WERI-Rb-1 (cell line): Measurements from ENCODE around the gene RAB20.

Source experiments
- DNase-seq: peaks from one replicate; pipeline ENCODE4 v3.0.0-alpha.2; 2020
- H3K27ac ChIP-seq: fragments of 250-450 bp; sonication (Bioruptor Pico); 2 replicates; pipeline ENCODE4 v1.5.1; 2020; ENCODE audit warnings: mild to moderate bottlenecking, moderate library complexity
- H3K27me3 ChIP-seq: fragments of 250-450 bp; sonication (Bioruptor Pico); 2 replicates; pipeline ENCODE4 v1.5.1; 2021; ENCODE audit warnings: mild to moderate bottlenecking, low read depth, moderate library complexity; ENCODE audit not compliant: insufficient read depth, severe bottlenecking
- H3K36me3 ChIP-seq: fragments of 250-450 bp; sonication (Bioruptor Pico); 2 replicates; pipeline ENCODE4 v1.5.1; 2020; ENCODE audit warnings: mild to moderate bottlenecking, moderate library complexity
- H3K4me3 ChIP-seq: 2 replicates; pipeline ENCODE4 v1.5.1; 2011; ENCODE audit warnings: low read depth, mild to moderate bottlenecking, control low read depth, low read length
- H3K9me3 ChIP-seq: fragments of 250-450 bp; sonication (Bioruptor Pico); 2 replicates; pipeline ENCODE4 v1.5.1; 2021; ENCODE audit warnings: mild to moderate bottlenecking, moderate library complexity; ENCODE audit not compliant: severe bottlenecking
- TF ChIP-seq, protein P1 (sequence below): IDR thresholded peaks from 2 replicates; pipeline ENCODE4 v1.5.1; 2011; ENCODE audit warnings: low read depth, mild to moderate bottlenecking, control low read depth, inconsistent platforms, low read length

The RAB20 gene

DNA sequence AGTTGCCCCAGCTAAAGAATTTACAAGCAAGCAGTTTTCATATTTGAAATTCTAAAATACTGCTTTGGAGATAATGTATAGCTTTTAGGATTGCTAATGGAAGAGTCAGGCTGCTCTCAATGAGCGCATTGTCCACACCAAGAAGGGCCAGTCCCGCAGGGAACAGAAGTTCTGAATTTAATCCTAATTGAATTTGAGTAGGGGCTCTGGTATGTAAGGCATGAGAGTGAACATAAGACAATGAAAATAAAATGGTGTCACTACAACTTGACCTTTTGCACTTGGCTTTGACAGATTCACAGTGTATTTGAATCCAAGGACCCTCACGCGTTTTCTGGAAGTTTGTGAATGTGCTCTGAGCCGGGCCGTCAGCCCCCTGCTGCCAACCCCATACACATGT is 32.6 kb downstream of the RAB20 start:
- Histone ChIP-seq H3K27ac (no peak overlapping the region), H3K4me3 (no peak overlapping the region), H3K27me3 (no peaks in the 10 kb centered on the region), H3K9me3 (no peaks in the 10 kb centered on the region), H3K36me3 (no peaks in the 10 kb centered on the region)
- DNase-seq = no peak
- TF ChIP-seq, protein P1, sequence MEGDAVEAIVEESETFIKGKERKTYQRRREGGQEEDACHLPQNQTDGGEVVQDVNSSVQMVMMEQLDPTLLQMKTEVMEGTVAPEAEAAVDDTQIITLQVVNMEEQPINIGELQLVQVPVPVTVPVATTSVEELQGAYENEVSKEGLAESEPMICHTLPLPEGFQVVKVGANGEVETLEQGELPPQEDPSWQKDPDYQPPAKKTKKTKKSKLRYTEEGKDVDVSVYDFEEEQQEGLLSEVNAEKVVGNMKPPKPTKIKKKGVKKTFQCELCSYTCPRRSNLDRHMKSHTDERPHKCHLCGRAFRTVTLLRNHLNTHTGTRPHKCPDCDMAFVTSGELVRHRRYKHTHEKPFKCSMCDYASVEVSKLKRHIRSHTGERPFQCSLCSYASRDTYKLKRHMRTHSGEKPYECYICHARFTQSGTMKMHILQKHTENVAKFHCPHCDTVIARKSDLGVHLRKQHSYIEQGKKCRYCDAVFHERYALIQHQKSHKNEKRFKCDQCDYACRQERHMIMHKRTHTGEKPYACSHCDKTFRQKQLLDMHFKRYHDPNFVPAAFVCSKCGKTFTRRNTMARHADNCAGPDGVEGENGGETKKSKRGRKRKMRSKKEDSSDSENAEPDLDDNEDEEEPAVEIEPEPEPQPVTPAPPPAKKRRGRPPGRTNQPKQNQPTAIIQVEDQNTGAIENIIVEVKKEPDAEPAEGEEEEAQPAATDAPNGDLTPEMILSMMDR = no peak

- TF ChIP-seq, protein P1 = no peak
- H3K27ac ChIP-seq = no peak overlapping the region
- no peaks in the 10 kb centered on the region for H3K27me3 ChIP-seq
- DNase-seq = no peak
- H3K36me3 ChIP-seq = no peaks in the 10 kb centered on the region
- H3K4me3 ChIP-seq = no peak overlapping the region
- H3K9me3 ChIP-seq = no peaks in the 10 kb centered on the region
These were observed 33.2 kb downstream of the RAB20 start for GRCh38 chr13:110528371-110528770.

DNA sequence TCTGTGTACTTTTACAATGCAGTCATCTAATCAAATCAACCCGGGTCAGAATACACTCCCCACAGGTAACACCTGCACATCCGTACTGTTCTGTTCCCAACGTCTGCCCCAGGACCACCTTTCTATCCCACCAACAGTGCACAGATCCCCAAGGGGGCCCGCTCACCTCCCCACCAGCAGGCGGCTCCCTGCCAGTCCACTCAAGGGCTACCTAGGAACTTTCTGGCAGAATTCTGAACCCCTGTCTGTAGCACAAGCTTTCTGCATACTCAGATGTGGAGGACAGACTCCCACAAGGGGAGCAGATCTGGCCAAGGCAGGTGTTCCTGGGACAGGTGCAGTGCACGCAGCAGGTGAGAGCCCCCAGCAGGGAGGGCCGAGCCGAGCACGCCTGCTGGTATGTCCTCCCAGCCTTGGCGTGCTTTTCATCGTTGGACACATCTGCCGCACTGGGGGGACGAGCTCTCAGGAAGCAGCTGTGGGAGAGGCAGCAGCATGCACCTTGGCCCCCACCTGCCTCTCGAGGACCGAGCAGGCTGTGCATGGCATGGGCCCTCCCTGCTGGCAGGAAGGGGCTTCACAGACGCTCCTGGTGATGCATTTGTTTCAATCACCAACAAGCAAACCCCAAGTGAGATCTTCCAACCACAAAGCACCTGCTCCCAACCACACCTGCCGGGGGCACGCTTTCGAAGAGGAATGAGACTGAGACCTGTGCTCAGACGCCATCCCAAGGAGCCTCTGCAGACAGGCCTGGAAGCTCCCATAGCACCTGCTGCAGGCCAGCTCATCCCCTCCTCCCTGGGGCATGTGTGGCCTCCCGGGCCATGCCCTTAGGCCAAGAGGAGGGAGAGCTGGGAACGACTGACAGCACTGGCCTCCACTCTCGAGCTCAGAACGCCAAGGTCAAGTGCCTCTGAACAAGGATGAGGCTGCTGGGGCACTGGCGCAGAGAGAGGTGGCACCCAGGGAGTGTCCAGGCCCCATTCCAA is 35.9 kb downstream of the RAB20 start:
- TF ChIP-seq, protein P1 = no peak

DNA sequence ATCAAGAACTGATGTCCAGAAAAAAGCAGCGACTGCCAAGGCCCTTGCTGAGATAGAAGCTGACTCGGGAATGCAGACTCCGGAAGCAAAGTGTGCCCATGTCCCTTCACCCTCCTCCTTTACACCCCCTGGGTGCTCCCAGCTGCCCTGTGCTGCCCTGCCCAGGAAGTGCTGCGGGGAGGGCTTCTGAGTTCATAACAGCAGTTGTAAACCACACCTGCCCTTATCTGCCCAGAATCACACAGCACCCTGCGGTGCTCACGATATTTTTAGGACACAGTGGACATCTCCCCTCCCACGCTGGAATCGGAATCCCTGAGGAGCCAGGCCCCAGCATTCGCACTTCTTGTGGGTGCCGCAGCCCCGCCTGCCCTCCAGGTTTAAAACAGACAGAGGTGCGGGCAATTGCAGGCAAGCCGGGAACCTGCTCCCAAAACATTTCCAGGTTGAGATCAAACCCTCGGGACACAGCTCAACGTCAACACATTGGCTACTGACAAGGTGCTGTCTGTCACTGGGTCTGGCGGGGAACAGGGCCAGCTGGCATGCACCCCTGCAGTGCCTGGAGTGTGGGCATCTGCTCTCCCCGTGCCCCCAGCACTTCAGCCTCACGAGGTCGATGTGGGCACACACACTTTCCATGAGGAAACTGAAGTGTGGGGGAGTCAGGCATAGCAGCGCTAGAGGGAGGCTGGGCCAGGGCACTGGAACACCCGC is 36.8 kb downstream of the RAB20 start:
- H3K27ac ChIP-seq = no peak overlapping the region
- TF ChIP-seq, protein P1 = no peak
- DNase-seq = no peak
- no peaks in the 10 kb centered on the region for H3K9me3 ChIP-seq
- H3K36me3 ChIP-seq = no peaks in the 10 kb centered on the region
- no peak overlapping the region for H3K4me3 ChIP-seq
- no peaks in the 10 kb centered on the region for H3K27me3 ChIP-seq

More for the DNA sequence above, 35.9 kb downstream of the RAB20 start:
- no peak for DNase-seq
- Histone ChIP-seq H3K4me3 (no peak overlapping the region), H3K27me3 (no peaks in the 10 kb centered on the region), H3K9me3 (no peaks in the 10 kb centered on the region), H3K27ac (no peak overlapping the region), H3K36me3 (no peaks in the 10 kb centered on the region)

DNA sequence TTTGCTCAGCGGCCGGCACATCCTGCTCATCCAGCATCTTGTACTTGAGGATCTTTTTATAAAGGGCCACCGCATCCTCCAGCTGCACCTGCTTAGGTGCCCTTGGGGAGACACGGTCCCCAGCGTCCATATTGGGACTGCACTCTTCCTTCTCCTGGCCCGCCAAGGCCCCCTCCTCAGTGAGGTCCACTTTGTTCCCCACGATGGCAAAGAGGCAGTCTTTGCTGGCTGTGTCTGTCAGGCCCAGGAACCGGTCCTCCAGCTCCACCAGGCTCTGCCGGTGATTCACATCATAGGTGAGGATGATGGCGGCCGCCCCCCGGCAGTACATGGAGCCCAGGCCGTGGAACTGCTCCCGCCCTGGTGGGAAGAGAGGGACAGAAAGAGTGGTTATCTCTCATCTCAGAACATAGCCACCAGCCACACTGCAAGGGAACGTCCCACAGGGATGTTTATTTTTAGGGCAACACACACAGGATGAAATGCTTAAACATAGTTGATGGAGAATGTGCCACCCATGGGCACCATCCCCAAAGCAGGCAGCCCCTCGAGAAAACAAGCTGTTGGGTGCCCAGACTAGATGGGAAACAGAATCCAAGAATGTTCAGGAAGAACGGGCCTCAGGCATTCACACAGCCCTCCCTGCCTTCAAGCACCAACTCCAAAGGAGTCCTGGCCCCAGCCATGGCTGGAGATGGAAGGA is 37.5 kb downstream of the RAB20 start:
- DNase-seq = no peak
- Histone ChIP-seq H3K27ac (no peak overlapping the region), H3K36me3 (no peaks in the 10 kb centered on the region), H3K4me3 (no peak overlapping the region), H3K9me3 (no peaks in the 10 kb centered on the region), H3K27me3 (no peaks in the 10 kb centered on the region)
- TF ChIP-seq, protein P1 = no peak
